ENCODE data around the gene REXO5.

Gene REXO5

DNA sequence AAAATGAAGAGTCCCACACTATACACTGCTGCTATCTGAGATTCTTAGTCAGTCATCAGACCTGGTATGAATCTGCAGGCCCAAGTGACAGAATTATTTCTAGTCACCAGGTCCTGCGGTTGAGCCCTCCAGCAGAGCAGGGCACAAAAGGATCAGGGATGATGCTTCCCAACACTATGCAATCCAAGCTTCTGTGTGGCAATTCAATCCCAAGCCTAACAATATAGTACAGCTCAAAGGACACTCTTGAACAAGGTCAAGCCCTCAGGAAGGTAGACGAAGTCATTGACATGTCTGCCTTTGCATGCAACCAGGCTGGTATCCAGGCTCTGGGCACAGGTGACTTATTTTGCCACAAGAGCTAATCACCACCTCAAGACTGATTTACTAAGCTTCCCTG, 88.1 kb downstream of the REXO5 start:
- TF ChIP-seq SIN3A (IDR thresholded peaks at IDR 0.05; ENCODE audit: borderline replicate concordance, insufficient read depth, low read length) (no peak), REST (IDR thresholded peaks at IDR 0.05; ENCODE audit: insufficient read depth in 1 of 2, low read depth in 2 of 2, low read length in 2 of 2) (no peak), FOXP2 (optimal IDR thresholded peaks at IDR 0.05; ENCODE audit: borderline replicate concordance, extremely low read depth, extremely low read length, insufficient read depth) (no peak), TAF1 (IDR thresholded peaks at IDR 0.05; ENCODE audit: borderline replicate concordance, insufficient read depth, low read length) (no peak), POLR2AphosphoS5 (IDR thresholded peaks at IDR 0.05; ENCODE audit: low read depth, low read length) (no peak)

- TF ChIP-seq TAF1 (IDR thresholded peaks at IDR 0.05; ENCODE audit: borderline replicate concordance, insufficient read depth, low read length) = no peak
- TF ChIP-seq REST (IDR thresholded peaks at IDR 0.05; ENCODE audit: insufficient read depth in 1 of 2, low read depth in 2 of 2, low read length in 2 of 2) = no peak
- TF ChIP-seq SIN3A (IDR thresholded peaks at IDR 0.05; ENCODE audit: borderline replicate concordance, insufficient read depth, low read length) = no peak
- no peak for TF ChIP-seq FOXP2 (optimal IDR thresholded peaks at IDR 0.05; ENCODE audit: borderline replicate concordance, extremely low read depth, extremely low read length, insufficient read depth)
- no peak for TF ChIP-seq POLR2AphosphoS5 (IDR thresholded peaks at IDR 0.05; ENCODE audit: low read depth, low read length)
Observed at GRCh38 chr16:20897253-20897897, 91.0 kb downstream of the REXO5 start.

- no peak for TF ChIP-seq REST (IDR thresholded peaks at IDR 0.05; ENCODE audit: insufficient read depth in 1 of 2, low read depth in 2 of 2, low read length in 2 of 2)
- no peak for TF ChIP-seq SIN3A (IDR thresholded peaks at IDR 0.05; ENCODE audit: borderline replicate concordance, insufficient read depth, low read length)
- no peak for TF ChIP-seq POLR2AphosphoS5 (IDR thresholded peaks at IDR 0.05; ENCODE audit: low read depth, low read length)
- TF ChIP-seq FOXP2 (optimal IDR thresholded peaks at IDR 0.05; ENCODE audit: borderline replicate concordance, extremely low read depth, extremely low read length, insufficient read depth) = no peak
- TF ChIP-seq TAF1 (IDR thresholded peaks at IDR 0.05; ENCODE audit: borderline replicate concordance, insufficient read depth, low read length) = no peak
Observed at GRCh38 chr16:20897922-20898321, 91.6 kb downstream of the REXO5 start.

DNA sequence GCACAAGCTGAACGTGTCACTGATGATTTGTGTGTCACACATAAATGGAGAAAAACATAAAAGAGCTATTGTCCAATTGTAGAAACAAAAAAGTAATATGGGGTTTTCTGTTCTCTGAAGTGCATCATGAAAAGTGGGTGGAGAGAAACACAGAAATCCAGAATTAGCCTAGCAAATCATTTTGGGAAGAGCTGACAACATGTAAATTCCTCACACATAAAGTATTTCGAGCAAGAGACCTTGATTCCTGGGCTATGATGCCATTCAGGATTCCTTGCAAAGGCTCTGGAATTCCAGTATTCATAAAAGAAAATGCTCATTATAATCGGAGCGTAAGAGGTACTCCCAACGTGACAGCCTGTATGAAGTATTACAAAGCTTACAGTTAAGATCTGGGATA, 92.7 kb downstream of the REXO5 start:
- TF ChIP-seq TAF1 (IDR thresholded peaks at IDR 0.05; ENCODE audit: borderline replicate concordance, insufficient read depth, low read length) = no peak
- TF ChIP-seq SIN3A (IDR thresholded peaks at IDR 0.05; ENCODE audit: borderline replicate concordance, insufficient read depth, low read length) = no peak
- no peak for TF ChIP-seq POLR2AphosphoS5 (IDR thresholded peaks at IDR 0.05; ENCODE audit: low read depth, low read length)
- no peak for TF ChIP-seq REST (IDR thresholded peaks at IDR 0.05; ENCODE audit: insufficient read depth in 1 of 2, low read depth in 2 of 2, low read length in 2 of 2)
- TF ChIP-seq FOXP2 (optimal IDR thresholded peaks at IDR 0.05; ENCODE audit: borderline replicate concordance, extremely low read depth, extremely low read length, insufficient read depth) = no peak

Data from PFSK-1 (cell line).